Mesendoderm (in vitro differentiated cells): Measurements from ENCODE around the gene B3GLCT.

Source experiments
- DNase-seq: peaks from one replicate; pipeline ENCODE4 v3.0.0; 2013
- H2AK5ac ChIP-seq: 2 replicates; pipeline ENCODE4 v1.6.1; 2013; ENCODE audit warnings: low read length, inconsistent platforms
- H2BK120ac ChIP-seq: 2 replicates; pipeline ENCODE4 v1.6.1; 2013; ENCODE audit warnings: low read depth, mild to moderate bottlenecking, low read length, moderate library complexity, mixed read lengths
- H2BK15ac ChIP-seq: replicated peaks from 2 replicates; pipeline ENCODE4 v1.6.1; 2013; ENCODE audit warnings: low read depth, mild to moderate bottlenecking, moderate library complexity
- H2BK5ac ChIP-seq: 2 replicates; pipeline ENCODE4 v1.6.1; 2013; ENCODE audit warnings: low read length, inconsistent platforms
- H3K18ac ChIP-seq: 2 replicates; pipeline ENCODE4 v1.6.1; 2013; ENCODE audit warnings: mild to moderate bottlenecking, low read length, mixed read lengths
- H3K23ac ChIP-seq: one replicate; pipeline ENCODE4 v1.6.1; 2013; ENCODE audit warnings: low read length
- H3K27ac ChIP-seq: 2 replicates; pipeline ENCODE4 v1.5.1; 2013; ENCODE audit warnings: low read depth, mild to moderate bottlenecking, inconsistent platforms, low read length, moderate library complexity
- H3K27me3 ChIP-seq: 2 replicates; pipeline ENCODE4 v1.6.1; 2013; ENCODE audit warnings: low read length, control low read depth, mild to moderate bottlenecking, inconsistent platforms; ENCODE audit not compliant: insufficient read depth, poor library complexity
- H3K36me3 ChIP-seq: 2 replicates; pipeline ENCODE4 v1.6.1; 2013; ENCODE audit warnings: low read length, inconsistent platforms; ENCODE audit not compliant: control insufficient read depth, insufficient read depth
- H3K4ac ChIP-seq: one replicate; pipeline ENCODE4 v1.6.1; 2013; ENCODE audit warnings: low read depth, mild to moderate bottlenecking, low read length, moderate library complexity
- H3K4me1 ChIP-seq: 2 replicates; pipeline ENCODE4 v1.6.1; 2013; ENCODE audit warnings: low read depth, low read length, inconsistent platforms; ENCODE audit not compliant: control insufficient read depth
- H3K4me2 ChIP-seq: 2 replicates; pipeline ENCODE4 v1.6.1; 2013; ENCODE audit warnings: low read length
- H3K4me3 ChIP-seq: 2 replicates; pipeline ENCODE4 v1.5.1; 2013; ENCODE audit warnings: mild to moderate bottlenecking, low read length
- H3K56ac ChIP-seq: one replicate; pipeline ENCODE4 v1.6.1; 2013; ENCODE audit warnings: low read length
- H3K79me1 ChIP-seq: 2 replicates; pipeline ENCODE4 v1.6.1; 2013; ENCODE audit warnings: low read length, inconsistent platforms
- H3K79me2 ChIP-seq: 2 replicates; pipeline ENCODE4 v1.6.1; 2013; ENCODE audit warnings: mild to moderate bottlenecking, low read length; ENCODE audit not compliant: control insufficient read depth, insufficient read depth
- H3K9ac ChIP-seq: 2 replicates; pipeline ENCODE4 v1.6.1; 2013; ENCODE audit warnings: low read length, inconsistent platforms
- H4K5ac ChIP-seq: one replicate; pipeline ENCODE4 v1.6.1; 2013; ENCODE audit warnings: low read length
- H4K8ac ChIP-seq: one replicate; pipeline ENCODE4 v1.6.1; 2013; ENCODE audit warnings: low read depth, mild to moderate bottlenecking, control low read depth, low read length, moderate library complexity
- WGBS: extraction: QIAGEN DNeasy Blood & Tissue Kit; methylation state at CpG from one replicate; pipeline ENCODE4 v1.1.7; 2013; ENCODE audit warnings: low lambda C conversion rate, missing lambda C conversion rate; ENCODE audit not compliant: insufficient coverage; ENCODE audit errors: extremely low coverage; 5-methylcytosine and 5-hydroxymethylcytosine counted together

Gene B3GLCT

GRCh38 chr13:31246918-31247317 is 47.1 kb downstream of the B3GLCT start:
- H3K4ac ChIP-seq, result no peak overlapping the region
- H3K79me1 ChIP-seq, result no peaks in the 10 kb centered on the region
- no peak overlapping the region for H2BK5ac ChIP-seq
- H4K5ac ChIP-seq, result no peak overlapping the region
- H3K79me2 ChIP-seq, result no peaks in the 10 kb centered on the region
- H3K27ac ChIP-seq, result no peak overlapping the region
- no peak overlapping the region for H3K23ac ChIP-seq
- H2BK15ac ChIP-seq, result no peak overlapping the region
- H3K27me3 ChIP-seq, result no peaks in the 10 kb centered on the region
- H3K4me2 ChIP-seq, result no peak overlapping the region
- no peak overlapping the region for H4K8ac ChIP-seq
- DNase-seq, result no peak
- H2BK120ac ChIP-seq, result no peak overlapping the region
- no peak overlapping the region for H3K9ac ChIP-seq
- no peaks in the 10 kb centered on the region for H3K36me3 ChIP-seq
- WGBS, result no CpG with 5 or more reads among the region's 6 CpGs
- H2AK5ac ChIP-seq, result no peak overlapping the region
- H3K4me1 ChIP-seq, result peaks cover 3% of the 10 kb centered on the region
- no peak overlapping the region for H3K18ac ChIP-seq
- no peak overlapping the region for H3K4me3 ChIP-seq
- no peak overlapping the region for H3K56ac ChIP-seq

DNA sequence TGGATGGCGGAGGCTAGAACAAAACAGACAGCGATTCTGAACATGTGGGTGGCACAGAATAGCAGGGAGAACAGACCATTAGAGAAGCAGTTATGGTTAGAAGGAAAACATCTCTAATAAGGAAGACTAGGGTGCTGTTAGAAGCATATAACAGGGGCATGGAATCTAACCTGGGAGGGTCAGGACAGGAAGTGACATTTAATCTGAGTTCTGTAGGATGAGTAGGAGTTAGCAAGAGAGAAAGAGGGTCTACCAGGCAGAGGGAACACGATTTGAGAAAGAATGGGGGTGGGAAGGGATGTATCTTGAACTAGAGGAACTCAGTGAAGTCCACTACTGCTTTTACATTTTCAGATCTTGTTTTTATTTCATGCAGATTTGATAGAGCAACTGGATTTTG is 48.6 kb downstream of the B3GLCT start:
- Histone ChIP-seq H4K8ac (no peak overlapping the region), H3K79me1 (no peaks in the 10 kb centered on the region), H3K27me3 (no peaks in the 10 kb centered on the region), H2BK5ac (no peak overlapping the region), H3K79me2 (no peaks in the 10 kb centered on the region), H4K5ac (no peak overlapping the region), H3K9ac (no peak overlapping the region), H3K18ac (no peak overlapping the region), H3K36me3 (no peaks in the 10 kb centered on the region), H3K4me2 (no peak overlapping the region), H2BK15ac (no peak overlapping the region), H3K4ac (no peak overlapping the region), H2AK5ac (no peak overlapping the region), H3K4me1 (peaks cover 3% of the 10 kb centered on the region), H2BK120ac (no peak overlapping the region), H3K4me3 (no peak overlapping the region), H3K23ac (no peak overlapping the region), H3K27ac (no peak overlapping the region), H3K56ac (no peak overlapping the region)
- WGBS, result no CpG with 5 or more reads among the region's 3 CpGs
- DNase-seq, result no peak

GRCh38 chr13:31248965-31249539 is 49.3 kb downstream of the B3GLCT start:
- no peak overlapping the region for H3K27ac ChIP-seq

DNA sequence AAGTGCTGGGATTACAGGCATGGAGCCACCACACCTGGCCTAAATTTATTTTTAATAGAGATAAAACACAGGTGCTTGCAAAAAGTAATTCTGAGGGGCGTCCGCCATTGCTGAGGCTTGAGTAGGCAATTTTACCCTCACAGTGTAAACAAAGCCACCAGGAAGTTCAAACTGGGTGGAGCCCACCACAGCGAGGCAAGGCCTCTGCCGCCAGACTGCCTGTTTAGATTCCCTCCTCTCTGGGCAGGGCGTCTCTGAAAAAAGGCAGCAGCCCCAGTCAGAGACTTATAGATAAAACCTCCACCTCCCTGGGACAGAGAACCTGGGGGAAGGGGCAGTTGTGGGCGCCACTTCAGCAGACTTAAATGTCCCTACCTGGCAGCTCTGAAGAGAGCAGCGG is 50.7 kb downstream of the B3GLCT start:
- Histone ChIP-seq H2AK5ac (no peak overlapping the region), H4K8ac (no peak overlapping the region), H3K18ac (no peak overlapping the region), H2BK120ac (no peak overlapping the region), H3K4ac (no peak overlapping the region), H3K4me2 (no peak overlapping the region), H3K27me3 (no peaks in the 10 kb centered on the region), H3K56ac (no peak overlapping the region), H2BK5ac (no peak overlapping the region), H3K9ac (no peak overlapping the region), H4K5ac (no peak overlapping the region), H3K23ac (no peak overlapping the region), H3K4me1 (peaks cover 3% of the 10 kb centered on the region), H3K27ac (no peak overlapping the region), H3K79me2 (no peaks in the 10 kb centered on the region), H3K79me1 (no peaks in the 10 kb centered on the region), H3K4me3 (no peak overlapping the region), H3K36me3 (no peaks in the 10 kb centered on the region), H2BK15ac (no peak overlapping the region)
- WGBS, result no CpG with 5 or more reads among the region's 7 CpGs
- DNase-seq, result no peak

More at GRCh38 chr13:31248965-31249539, 49.3 kb downstream of the B3GLCT start:
- H3K4me1 ChIP-seq, result peaks cover 3% of the 10 kb centered on the region
- no peak overlapping the region for H3K4ac ChIP-seq
- no peak overlapping the region for H3K18ac ChIP-seq
- no peak overlapping the region for H2AK5ac ChIP-seq
- H3K79me2 ChIP-seq, result no peaks in the 10 kb centered on the region
- no peak overlapping the region for H3K56ac ChIP-seq
- H4K5ac ChIP-seq, result no peak overlapping the region
- no peak overlapping the region for H4K8ac ChIP-seq
- no peak overlapping the region for H2BK5ac ChIP-seq
- no peaks in the 10 kb centered on the region for H3K36me3 ChIP-seq
- no peak overlapping the region for H2BK15ac ChIP-seq
- H3K4me3 ChIP-seq, result no peak overlapping the region
- no peak for DNase-seq
- H3K9ac ChIP-seq, result no peak overlapping the region
- WGBS, result no CpG with 5 or more reads among the region's 4 CpGs
- H3K4me2 ChIP-seq, result no peak overlapping the region
- H3K79me1 ChIP-seq, result no peaks in the 10 kb centered on the region
- no peak overlapping the region for H3K23ac ChIP-seq
- H3K27me3 ChIP-seq, result no peaks in the 10 kb centered on the region
- H2BK120ac ChIP-seq, result no peak overlapping the region

GRCh38 chr13:31261241-31261640 is 61.5 kb downstream of the B3GLCT start:
- H2AK5ac ChIP-seq, result no peak overlapping the region
- no peak overlapping the region for H4K8ac ChIP-seq
- H3K4me1 ChIP-seq, result no peaks in the 10 kb centered on the region
- no peak overlapping the region for H3K56ac ChIP-seq
- H2BK120ac ChIP-seq, result no peak overlapping the region
- H3K23ac ChIP-seq, result no peak overlapping the region
- no peak overlapping the region for H3K18ac ChIP-seq
- H3K27me3 ChIP-seq, result no peaks in the 10 kb centered on the region
- no peak overlapping the region for H2BK15ac ChIP-seq
- H3K4ac ChIP-seq, result no peak overlapping the region
- H4K5ac ChIP-seq, result no peak overlapping the region
- no peak overlapping the region for H3K4me3 ChIP-seq
- H3K79me2 ChIP-seq, result no peaks in the 10 kb centered on the region
- H3K79me1 ChIP-seq, result no peaks in the 10 kb centered on the region
- no peak overlapping the region for H3K27ac ChIP-seq
- H3K36me3 ChIP-seq, result no peaks in the 10 kb centered on the region
- H3K4me2 ChIP-seq, result no peak overlapping the region
- WGBS, result no CpG with 5 or more reads among the region's 2 CpGs
- no peak overlapping the region for H3K9ac ChIP-seq
- H2BK5ac ChIP-seq, result no peak overlapping the region
- peak; percentile 31 for DNase-seq

- Histone ChIP-seq H3K27ac (no peak overlapping the region), H2BK120ac (no peak overlapping the region), H3K4me3 (no peak overlapping the region), H3K4me1 (no peaks in the 10 kb centered on the region), H4K5ac (no peak overlapping the region), H3K4ac (no peak overlapping the region), H2AK5ac (no peak overlapping the region), H3K36me3 (no peaks in the 10 kb centered on the region), H3K27me3 (no peaks in the 10 kb centered on the region), H3K23ac (no peak overlapping the region), H2BK15ac (no peak overlapping the region), H3K79me1 (no peaks in the 10 kb centered on the region), H4K8ac (no peak overlapping the region), H3K9ac (no peak overlapping the region), H3K4me2 (no peak overlapping the region), H3K79me2 (no peaks in the 10 kb centered on the region), H2BK5ac (no peak overlapping the region), H3K18ac (no peak overlapping the region), H3K56ac (no peak overlapping the region)
- no CpG with 5 or more reads among the region's 1 CpG for WGBS
- DNase-seq, result no peak
These were observed 63.6 kb downstream of the B3GLCT start for GRCh38 chr13:31263346-31263745.
